ENCODE measurements around the gene FNDC3B. TPM values are rescaled to one million over a fixed set of nuclear protein-coding genes. Genes with fewer than 3 reads are reported as not detected.

The FNDC3B gene
- total and polyA plus RNA-seq, 10 donors = 3.1 to 149 (median 103) TPM

DNA sequence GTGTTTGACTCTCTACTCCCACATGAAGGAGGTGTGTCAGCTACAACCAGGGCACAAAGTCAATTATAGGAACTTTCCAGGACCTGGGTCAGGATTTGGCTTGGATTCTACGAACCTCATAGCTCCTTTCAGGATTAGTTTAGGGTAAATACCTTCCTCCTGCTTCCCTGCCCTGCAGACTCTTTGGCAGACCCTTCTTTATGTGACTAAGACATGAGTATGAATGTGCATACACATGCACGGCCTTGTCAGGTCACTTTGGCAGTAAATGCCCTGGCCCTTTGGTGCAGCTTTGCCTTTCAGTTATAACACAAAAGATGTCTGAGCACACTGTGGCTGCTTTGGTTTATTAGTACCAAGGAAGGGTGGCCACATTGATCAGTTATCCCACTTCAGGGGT, 340.0 kb downstream of the FNDC3B start:
- TF ChIP-seq POLR2AphosphoS5 (IDR thresholded peaks at IDR 0.05) = no peak
- 91 to 99% (median 94%) methylated on average over 2 of the region's 2 CpGs for WGBS, 5 donors

DNA sequence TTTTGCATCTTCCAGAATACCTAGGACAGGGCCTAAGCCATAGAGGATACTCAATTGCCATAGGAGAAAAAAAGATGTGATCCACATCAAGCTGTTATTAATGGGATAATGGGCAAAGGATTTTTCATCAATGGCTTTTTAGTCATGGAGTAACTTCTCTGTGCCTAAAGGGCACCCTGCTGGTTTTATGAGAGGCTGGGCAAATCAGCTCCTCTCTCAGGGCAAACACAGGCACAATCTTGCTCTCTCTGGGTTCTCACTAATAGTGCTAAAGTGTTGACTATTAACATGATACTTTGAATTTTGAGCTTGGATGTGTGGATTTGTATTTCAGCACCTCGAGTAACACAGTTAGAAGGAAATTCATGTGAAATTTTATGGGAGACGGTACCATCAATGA, 341.3 kb downstream of the FNDC3B start:
- no peak overlapping the region for H3K27ac ChIP-seq
- no peaks in the 10 kb centered on the region for H3K4me1 ChIP-seq
- 96 to 98% (median 98%) methylated on average over 2 of the region's 2 CpGs for WGBS, 5 donors
- TF ChIP-seq POLR2AphosphoS5 (IDR thresholded peaks at IDR 0.05) (no peak), POLR2A (IDR thresholded peaks at IDR 0.05) (no peak)
- TF ChIP-seq, protein P1, sequence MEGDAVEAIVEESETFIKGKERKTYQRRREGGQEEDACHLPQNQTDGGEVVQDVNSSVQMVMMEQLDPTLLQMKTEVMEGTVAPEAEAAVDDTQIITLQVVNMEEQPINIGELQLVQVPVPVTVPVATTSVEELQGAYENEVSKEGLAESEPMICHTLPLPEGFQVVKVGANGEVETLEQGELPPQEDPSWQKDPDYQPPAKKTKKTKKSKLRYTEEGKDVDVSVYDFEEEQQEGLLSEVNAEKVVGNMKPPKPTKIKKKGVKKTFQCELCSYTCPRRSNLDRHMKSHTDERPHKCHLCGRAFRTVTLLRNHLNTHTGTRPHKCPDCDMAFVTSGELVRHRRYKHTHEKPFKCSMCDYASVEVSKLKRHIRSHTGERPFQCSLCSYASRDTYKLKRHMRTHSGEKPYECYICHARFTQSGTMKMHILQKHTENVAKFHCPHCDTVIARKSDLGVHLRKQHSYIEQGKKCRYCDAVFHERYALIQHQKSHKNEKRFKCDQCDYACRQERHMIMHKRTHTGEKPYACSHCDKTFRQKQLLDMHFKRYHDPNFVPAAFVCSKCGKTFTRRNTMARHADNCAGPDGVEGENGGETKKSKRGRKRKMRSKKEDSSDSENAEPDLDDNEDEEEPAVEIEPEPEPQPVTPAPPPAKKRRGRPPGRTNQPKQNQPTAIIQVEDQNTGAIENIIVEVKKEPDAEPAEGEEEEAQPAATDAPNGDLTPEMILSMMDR (IDR thresholded peaks at IDR 0.05 in 8 of 11, conservative IDR thresholded peaks at IDR 0.05 in 3 of 11) = no peak
- intact Hi-C loops (cut with DNase I; ENCODE audit: low total_unique reads) = no loop called here
- H3K4me3 ChIP-seq = no peak overlapping the region
- no peak for DNase-seq
- H3K36me3 ChIP-seq = peaks cover 5 to 79% (median 34%) of the 10 kb centered on the region in 6 donors
- no peaks in the 10 kb centered on the region for H3K27me3 ChIP-seq (replicated peaks in 1 of 7)
- H3K9me3 ChIP-seq = peaks cover 0 to 13% (median 9%) of the 10 kb centered on the region in 8 donors

More for the DNA sequence above, 340.0 kb downstream of the FNDC3B start:
- H3K36me3 ChIP-seq = peaks cover 3 to 79% (median 36%) of the 10 kb centered on the region in 6 donors
- no peaks in the 10 kb centered on the region for H3K4me1 ChIP-seq
- H3K4me3 ChIP-seq = no peak overlapping the region
- H3K27ac ChIP-seq = no peak overlapping the region
- intact Hi-C loops (cut with DNase I; ENCODE audit: low total_unique reads) = no loop called here
- DNase-seq = no peak
- peaks cover 0 to 13% (median 9%) of the 10 kb centered on the region in 8 donors for H3K9me3 ChIP-seq
- H3K27me3 ChIP-seq (replicated peaks in 1 of 7) = no peaks in the 10 kb centered on the region

GRCh38 chr3:172383306-172383796, 344.0 kb downstream of the FNDC3B start:
- TF ChIP-seq, protein P1 (IDR thresholded peaks at IDR 0.05 in 8 of 11, conservative IDR thresholded peaks at IDR 0.05 in 3 of 11) = no peak
- TF ChIP-seq POLR2AphosphoS5 (IDR thresholded peaks at IDR 0.05) (no peak), POLR2A (IDR thresholded peaks at IDR 0.05) (no peak)
- 90 to 97% (median 92%) methylated on average over 3 of the region's 3 CpGs for WGBS, 5 donors

GRCh38 chr3:172384836-172385235, 345.5 kb downstream of the FNDC3B start:
- DNase-seq = no peak
- peaks cover under 1 to 64% (median 16%) of the 10 kb centered on the region in 6 donors for H3K36me3 ChIP-seq
- H3K27ac ChIP-seq = no peak overlapping the region
- 77 to 87% (median 81%) methylated on average over 3 of the region's 3 CpGs for WGBS, 5 donors
- H3K4me3 ChIP-seq = no peak overlapping the region
- H3K27me3 ChIP-seq (replicated peaks in 1 of 7) = no peaks in the 10 kb centered on the region
- no peaks in the 10 kb centered on the region for H3K4me1 ChIP-seq
- intact Hi-C loops (cut with DNase I; ENCODE audit: low total_unique reads) = no loop called here
- H3K9me3 ChIP-seq = peaks cover 0 to 4% (median 1%) of the 10 kb centered on the region in 8 donors
- TF ChIP-seq POLR2A (IDR thresholded peaks at IDR 0.05) = no peak
- TF ChIP-seq, protein P1 (IDR thresholded peaks at IDR 0.05 in 8 of 11, conservative IDR thresholded peaks at IDR 0.05 in 3 of 11) = no peak
- TF ChIP-seq POLR2AphosphoS5 (IDR thresholded peaks at IDR 0.05) = no peak

More at GRCh38 chr3:172383306-172383796, 344.0 kb downstream of the FNDC3B start:
- Histone ChIP-seq H3K9me3 (peaks cover 0 to 13% (median 9%) of the 10 kb centered on the region in 8 donors), H3K27me3 (replicated peaks in 1 of 7) (no peaks in the 10 kb centered on the region), H3K4me3 (no peak overlapping the region), H3K4me1 (no peaks in the 10 kb centered on the region), H3K27ac (no peak overlapping the region), H3K36me3 (peaks cover 5 to 74% (median 31%) of the 10 kb centered on the region in 6 donors)
- intact Hi-C loops (cut with DNase I; ENCODE audit: low total_unique reads) = no loop called here
- no peak for DNase-seq
